ENCODE results near the gene IGLON5.
A peak's percentile ranks its signal among the peaks of the same experiment; 100 is the strongest.

The IGLON5 gene

DNA sequence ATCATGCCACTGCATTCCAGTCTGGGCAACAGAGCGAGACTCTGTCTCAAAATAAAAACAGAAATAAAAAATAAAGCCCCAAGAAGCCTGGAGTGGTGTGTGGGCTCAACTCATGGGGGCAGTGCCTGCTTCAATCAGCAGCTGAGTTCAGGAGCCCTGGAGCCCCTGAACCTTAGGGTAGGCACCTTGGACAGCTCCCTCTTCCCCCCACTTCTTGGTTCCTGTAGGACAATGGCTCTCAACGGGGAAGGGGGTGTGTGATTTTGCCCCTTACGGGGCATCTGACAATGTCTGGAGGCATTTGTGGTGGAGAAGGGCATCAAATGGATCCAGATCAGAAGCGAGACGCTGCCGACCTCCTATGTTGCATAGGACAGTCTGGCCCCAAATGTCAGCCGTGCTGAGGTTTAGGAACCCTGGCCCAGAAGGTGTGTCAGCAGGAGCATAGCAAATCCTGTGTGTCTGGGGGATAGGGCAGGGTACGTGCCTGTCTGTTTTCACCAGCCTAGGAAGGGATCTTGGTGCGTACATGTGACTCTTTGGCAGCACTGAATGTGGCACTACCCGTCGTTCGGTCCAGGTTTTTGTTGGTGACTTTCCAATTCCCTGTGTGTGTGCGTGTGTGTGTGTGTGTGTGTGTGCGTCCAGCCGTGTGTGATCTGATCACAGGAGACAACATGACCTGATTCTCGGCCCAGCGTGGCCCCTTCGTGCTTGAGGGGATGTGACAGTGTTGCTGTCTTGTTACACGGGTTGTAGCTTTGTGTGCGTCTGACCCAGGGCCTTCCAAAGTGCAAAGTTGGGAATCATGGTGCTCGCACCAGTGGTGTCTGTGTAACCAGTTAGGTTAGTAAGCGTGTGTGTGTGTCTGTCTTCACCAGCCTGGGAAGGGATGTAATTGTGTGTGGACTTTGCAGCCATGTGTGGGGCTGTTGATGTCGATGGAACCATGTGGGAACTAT lies 7.5 kb downstream of the IGLON5 start:
- DNase-seq = no peak

DNA sequence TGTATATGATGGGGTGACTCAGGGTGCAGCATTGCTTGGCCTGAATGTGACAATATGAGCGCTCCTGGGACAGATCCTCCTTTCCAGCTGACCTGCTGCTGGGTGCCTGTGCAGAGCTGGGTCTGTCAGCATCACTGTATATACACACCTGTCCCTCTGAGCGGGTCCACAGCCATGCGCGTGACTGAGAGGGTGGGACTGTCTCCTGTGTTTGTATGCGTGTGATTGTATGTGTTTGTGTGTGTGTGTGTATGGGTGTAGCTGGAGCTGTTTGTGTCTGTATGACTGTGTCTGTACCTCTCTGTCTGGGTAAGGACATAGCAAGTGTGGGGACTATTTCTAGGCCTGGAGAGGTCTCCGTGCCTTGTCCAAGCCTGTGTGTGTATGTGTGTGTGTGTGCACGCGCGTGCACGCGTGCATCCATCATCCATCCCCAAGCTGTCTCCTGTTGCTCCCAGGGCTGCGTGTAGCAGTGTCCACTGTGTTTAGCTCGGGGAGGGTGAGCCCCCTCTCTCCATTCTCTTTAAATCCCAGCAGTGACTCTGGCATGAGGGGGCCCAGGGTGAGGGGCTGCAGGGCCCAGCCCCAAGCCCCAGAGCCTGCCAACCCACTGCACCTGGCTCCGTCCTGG lies 8.3 kb downstream of the IGLON5 start:
- no peak for DNase-seq

DNA sequence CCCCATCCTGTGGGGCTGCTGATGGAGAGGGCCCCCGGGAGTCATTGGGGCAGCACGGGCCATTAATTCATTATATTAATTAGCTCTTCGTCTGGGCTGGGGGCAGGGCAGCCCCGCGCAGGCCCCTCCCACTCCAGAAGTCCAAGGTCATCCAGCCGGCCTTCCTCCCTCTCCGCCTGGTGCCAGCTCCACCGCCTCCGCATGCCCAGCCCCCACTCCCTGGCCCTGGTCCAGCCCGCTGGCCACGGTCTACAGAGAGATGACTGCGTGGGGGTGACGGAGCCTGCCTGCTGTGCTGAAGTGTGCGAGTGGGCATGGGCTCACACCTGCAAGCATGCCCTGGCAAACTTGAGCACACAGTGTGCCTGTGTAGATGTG lies 8.8 kb downstream of the IGLON5 start:
- no peak for DNase-seq

DNA sequence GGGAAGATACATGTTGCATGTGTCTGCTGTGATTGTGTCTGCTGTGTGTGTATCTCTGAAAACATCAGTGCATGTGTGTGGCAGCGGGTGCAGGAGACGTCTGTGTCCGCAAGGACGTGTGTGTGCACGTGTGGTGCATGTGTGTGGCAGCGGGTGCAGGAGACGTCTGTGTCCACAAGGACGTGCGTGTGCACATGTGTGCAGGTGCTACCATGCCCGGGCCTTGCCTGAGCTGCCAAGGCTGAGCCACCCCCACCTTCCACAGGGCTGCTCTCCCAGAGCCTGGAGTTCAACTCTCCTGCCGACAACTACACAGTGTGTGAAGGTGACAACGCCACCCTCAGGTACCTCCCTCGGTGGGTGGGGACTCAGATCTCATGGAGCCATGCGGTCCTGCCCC lies 10.4 kb downstream of the IGLON5 start:
- no peak for DNase-seq

DNA sequence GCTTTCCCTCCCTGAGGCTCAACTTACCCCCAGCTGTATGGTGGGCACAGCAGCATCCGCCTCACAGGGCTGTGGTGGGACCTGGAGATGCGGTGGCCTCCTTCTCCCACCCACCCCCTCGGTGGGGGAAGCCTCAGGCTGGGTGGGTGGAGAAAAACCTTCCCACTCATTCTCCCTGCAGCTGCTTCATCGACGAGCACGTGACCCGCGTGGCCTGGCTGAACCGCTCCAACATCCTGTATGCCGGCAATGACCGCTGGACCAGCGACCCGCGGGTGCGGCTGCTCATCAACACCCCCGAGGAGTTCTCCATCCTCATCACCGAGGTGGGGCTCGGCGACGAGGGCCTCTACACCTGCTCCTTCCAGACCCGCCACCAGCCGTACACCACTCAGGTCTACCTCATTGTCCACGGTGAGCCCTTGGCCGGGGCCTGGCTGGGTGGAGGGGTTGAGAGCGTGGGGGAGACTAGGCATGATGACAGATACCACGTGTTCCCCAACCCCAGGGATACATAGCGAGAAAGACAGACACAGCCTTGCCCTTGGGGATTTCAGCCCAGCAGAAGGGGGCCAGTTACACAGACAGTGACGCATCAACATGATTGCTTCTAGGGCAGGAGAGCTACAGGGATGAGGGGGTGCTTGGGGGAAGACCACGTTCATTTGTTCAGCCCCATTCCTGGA lies 12.2 kb downstream of the IGLON5 start:
- DNase-seq = no peak

DNA sequence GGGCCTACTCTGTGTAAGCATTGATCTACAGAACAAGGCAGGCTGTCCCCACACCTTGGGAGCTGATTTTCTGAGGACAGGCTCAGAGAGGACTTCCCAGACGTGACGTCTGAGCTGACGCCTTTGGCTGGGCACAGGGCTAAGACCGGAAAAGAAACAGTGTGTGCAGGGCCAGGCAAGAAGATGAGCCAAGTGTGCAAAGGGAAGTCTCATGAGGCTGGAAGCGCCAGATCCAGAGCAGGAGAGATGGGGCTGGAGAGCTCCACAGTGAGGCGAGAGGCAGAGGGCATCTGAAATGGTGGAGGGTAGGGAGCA lies 12.7 kb downstream of the IGLON5 start:
- no peak for DNase-seq

DNA sequence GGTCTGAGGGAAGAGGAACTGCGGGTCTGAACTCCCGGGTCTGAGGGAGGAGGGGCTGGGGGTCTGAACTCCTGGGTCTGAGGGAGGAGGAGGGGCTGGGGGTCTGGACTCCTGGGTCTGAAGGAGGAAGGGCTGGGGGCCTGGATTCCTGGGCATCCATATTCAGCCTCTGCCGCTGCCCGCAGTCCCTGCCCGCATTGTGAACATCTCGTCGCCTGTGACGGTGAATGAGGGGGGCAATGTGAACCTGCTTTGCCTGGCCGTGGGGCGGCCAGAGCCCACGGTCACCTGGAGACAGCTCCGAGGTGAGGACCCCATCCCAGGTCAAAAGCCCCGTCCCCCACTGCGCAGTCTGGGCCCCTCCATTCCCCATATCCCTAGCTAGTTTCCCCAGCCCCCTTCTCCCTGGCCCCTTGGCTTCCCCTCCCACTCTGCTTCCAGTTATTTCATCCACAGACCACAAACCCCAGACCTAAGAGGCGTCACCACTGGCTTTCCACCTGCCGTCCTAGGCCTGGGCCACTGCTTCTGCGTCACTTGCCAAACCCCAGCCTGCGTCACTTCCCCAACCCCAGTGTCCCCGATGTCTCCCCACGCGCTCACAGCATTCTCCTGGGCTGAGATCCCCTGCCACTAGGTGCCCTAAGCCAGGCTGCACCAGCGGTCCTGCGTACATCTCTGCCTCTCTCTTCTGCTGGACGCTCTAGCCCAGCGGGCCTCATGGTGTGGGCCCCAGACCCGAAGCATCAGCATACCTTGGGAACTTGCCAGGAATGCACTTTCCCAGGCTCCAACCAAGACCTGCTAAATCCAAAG lies 13.9 kb downstream of the IGLON5 start:
- DNase-seq = no peak

DNA sequence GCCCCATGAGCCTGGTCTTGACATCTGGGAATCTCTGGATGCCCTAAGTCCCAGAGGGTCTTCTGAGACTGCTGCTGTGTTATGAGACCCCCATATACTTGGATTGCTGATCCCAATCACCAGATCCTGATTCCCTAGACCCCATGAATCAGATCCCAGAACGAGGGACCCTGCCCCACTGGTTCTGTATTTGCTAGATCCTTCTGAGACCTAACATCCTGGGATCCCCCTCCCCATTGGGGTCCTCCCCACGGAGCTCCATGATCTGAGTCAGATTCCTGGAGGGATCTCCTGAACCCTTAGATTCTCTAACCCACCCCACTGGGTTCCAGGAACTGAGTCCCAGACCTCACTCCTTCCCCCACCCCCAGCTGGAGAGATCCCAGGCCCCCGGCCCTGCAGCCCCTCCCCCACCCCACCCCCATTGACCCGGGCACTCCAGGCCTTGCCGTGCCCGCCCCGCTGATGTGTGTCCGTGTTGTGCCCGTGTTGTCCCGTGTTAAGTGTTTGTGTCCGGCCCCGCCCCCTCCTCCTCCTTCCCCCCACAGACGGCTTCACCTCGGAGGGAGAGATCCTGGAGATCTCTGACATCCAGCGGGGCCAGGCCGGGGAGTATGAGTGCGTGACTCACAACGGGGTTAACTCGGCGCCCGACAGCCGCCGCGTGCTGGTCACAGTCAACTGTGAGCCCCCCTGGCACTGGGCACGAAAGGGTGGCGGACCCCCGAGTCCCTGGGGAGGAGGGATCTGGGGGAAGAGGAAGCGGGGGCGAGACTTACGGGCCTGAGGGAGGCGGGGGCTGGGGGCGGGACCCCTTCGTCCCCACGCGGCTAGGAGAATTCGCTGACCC lies 15.0 kb downstream of the IGLON5 start:
- DNase-seq = no peak

DNA sequence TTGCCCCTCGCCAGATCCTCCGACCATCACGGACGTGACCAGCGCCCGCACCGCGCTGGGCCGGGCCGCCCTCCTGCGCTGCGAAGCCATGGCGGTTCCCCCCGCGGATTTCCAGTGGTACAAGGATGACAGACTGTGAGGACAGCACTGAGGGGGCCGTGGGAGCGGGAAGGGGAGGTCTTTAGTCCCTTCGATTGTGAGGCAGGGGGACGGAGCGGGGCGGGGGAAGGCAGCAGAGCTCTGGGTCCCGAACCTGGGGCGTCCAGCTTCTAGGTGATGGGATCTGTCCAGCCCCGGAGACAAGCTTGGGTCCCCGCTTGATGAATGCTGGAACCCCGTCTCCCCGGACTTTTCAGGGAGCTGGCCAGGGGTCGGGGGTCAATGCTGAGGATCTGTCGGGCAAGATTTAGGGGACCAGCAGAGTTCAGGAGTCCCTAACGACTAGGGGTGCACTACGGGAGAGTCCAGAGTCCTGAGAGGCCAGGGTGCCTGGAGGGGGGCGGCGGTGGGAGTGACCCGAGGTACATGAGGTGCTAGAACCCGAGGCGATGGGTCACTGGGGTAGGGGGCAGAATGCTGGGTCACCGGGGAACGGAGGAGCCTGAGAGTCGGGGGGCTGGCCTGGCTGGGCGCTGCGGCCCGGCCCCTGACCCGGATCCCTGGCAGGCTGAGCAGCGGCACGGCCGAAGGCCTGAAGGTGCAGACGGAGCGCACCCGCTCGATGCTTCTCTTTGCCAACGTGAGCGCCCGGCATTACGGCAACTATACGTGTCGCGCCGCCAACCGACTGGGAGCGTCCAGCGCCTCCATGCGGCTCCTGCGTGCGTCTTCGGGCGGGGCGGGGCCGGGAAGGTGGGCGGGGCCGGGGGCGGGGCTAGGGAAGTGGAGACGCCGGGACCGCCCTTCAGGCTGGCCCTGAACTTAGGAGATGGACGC lies 15.9 kb downstream of the IGLON5 start:
- DNase-seq = peak; percentile 33

DNA sequence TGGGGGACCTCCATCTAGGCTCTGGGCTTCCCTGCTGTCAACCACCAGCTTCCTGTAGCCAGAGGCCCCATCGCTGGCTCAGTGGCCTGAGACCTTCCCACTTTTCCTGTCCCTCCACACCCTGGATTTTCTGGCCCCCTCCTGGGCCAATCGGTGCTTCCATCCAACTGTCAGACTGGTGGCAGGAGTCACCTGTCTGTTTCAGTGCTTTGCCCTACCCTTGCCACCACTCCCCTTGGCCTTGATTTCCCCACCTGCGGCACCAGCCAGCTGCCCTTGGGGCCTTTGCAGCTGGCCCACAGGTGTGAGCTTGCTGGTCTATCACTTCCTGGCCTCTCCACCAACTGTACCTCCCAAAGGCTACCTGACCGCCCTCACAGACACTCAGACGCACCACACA lies 18.0 kb downstream of the IGLON5 start:
- no peak for DNase-seq

DNA sequence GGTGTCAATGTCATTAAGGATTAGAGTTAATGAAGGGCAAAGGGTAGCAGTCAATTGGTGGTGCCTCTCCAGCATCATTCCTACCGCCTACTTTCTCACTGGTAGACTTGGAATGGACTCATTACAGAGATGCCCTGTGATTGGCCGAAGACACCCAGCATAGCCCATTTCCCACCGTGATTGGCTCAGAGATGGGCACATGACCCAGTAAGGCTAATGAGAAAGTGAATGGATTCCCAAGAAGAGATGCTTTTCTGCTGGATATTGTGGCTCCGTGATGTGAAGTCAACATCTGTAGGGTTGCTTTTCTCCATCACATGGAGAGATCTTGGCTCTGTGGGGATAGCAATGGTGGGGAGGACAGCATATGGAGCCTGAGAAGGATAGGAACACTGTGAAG lies 18.9 kb downstream of the IGLON5 start:
- no peak for DNase-seq

DNA sequence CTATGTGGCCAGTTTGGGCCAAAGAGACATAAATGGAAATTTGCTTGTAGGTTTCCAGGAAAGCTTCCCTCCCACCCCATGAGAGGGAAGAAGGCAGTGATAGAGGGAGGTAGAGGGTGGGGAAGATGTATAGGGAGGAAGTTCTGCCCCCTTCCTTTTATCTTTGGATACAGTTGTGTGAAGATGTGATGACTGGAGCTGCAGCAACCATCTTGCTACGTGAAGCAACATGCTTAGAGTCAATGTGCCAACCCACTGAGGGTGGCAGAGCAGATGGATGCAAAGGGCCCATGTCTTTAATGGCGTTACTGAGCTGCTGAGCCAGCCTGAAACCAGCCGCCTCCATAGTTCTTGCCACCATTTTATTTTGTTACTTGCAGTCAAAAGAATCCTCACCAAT lies 19.7 kb downstream of the IGLON5 start:
- no peak for DNase-seq

DNA sequence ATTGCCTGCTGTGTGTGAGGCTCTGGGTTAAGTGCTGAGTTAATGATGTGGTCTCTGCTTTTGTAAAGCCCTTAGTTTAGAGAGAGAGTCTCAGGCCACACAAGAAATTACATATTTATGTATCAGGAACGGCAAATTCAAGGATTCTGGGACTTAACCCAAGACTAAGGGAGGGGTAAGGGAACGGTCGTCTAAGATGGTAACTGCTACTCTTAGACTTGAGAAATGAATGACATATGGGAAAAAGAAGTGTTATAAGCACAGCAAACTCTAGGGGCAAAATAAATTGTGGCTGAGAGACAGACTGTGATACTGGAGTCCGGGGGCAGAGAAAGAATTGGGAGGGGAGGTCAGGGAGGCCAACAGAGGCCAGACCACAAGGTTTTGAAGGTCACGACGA lies 20.3 kb downstream of the IGLON5 start:
- DNase-seq = no peak

DNA sequence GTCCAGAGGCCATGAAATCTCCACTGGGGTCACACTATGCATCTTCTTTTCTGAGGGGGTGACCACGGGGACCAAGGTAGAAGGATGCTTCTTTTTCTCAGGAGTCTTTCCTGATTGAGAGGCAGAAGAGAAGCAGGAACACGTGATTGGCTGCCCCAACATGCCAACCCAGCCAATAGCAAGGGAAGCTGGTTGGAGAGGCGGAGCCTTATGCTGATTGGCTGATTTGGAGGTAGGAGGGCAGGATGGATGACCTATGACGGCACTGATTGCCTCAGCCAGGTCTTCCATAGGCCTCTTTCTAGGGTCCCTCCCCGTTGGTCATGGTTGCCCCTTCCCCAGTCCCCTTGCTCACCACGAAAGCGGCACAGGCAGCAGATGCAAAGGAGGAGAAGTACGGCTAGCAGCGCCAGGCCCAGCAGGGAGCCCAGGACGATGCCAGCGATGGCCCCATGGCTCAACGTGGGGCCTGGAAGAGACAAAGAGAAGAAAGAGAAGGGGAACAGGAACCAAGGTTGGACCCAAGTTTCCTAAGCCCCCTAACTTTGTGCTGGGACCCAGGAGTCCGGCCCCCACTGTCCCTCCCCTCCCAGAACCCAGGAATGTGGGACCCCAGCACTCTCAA lies 22.5 kb downstream of the IGLON5 start:
- DNase-seq = no peak

DNA sequence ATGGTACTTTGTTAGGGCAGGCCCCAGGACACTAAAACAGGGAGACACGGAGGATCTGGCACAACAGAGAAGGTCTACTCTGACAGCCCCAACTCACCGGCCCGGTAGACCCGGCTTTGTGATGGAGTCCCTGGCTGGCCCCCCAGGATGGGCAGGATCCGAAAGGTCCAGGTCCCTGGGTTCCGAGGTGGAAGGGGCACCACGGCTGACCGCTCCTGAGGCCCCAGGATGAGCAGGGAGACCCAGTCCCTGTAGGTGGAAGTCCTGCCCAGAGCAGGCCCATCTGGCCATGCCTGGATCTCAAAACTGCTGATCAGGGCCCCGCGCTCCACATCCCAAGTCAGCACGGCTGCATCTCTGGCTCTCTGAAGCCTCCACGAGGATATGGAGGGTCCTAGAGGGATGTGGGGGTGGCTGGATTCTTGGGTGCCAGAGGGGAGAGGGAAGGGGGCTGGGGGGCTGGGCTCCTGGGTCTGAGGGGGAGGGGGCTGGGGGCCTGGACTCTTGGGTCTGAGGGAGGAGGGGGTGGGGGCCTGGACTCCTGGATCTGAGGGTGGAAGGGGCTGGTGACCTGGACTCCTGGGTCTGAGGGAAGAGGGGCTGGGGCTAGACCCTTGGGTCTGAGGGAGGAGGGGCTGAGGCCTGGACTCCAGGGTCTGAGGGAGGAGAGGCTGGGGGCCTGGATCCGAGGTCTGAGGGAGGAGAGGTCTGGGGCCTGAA lies 25.9 kb downstream of the IGLON5 start:
- DNase-seq = no peak

DNA sequence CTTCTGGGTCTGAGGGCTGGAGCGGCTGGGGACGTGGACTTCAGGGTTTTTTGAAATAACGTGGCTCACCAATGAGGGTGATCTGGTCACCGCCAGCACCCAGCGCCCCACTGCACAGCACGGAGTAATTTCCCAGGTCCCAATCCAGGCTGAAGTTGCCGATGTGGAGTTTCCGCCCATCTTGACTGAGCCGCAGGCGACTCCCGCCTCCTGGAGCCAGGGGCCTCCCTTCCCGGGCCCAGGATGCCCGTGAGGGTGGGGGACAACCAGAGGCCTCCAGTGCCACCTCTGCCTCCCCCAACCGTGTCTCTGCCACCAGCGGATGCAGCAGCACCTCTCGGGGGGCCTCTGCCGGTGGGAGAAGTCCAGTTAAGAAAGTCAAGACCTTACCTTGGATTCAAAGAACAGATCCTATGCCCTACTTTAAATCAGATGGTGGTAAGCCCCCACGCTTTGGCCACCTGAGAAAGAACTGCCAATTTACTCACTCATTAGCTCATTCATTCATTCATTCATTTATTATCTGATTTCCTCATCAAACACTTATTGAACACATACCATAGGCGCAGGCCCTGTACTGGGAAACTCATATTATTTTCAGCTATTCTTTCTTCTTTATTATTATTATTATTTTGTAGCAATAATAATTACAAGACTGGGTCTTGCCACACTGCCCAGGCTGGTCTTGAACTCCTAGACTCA lies 26.6 kb downstream of the IGLON5 start:
- DNase-seq = no peak

DNA sequence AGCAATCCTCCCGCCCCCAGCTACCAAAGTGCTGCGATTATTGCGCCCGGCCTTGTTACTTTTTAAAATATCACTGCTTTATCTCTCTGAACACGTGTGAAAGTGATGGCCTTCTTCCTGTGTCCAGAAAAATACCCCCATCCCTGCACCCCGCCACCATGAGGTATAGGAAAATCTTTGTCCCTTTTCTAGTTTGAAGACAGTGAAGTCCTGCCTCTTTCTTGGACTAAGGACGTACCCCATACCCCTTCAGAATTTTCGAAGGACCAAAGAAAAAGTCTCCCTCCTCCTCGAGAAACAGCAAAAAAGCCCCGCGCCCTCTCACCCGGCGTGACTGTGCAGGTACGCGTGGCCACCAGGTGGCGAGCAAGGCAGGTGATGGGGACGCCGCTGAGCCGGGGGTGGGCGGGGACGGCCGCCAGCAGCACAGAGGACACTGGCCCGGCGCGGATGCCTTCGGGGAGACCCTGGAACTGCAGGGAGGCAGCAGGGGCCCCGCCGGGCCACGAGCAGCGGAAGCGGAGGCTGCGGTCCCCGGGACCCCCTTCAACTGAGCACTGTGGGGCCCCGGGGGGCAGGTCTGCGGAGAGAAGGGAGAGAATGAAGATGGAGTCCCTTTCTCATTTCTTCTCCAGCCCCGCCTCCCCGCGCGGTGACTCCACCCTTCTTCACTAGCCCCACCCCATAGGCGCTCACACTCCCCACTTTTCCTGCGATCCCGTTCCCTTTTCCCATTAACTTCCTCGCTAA lies 27.3 kb downstream of the IGLON5 start:
- DNase-seq = peak; percentile 89

DNA sequence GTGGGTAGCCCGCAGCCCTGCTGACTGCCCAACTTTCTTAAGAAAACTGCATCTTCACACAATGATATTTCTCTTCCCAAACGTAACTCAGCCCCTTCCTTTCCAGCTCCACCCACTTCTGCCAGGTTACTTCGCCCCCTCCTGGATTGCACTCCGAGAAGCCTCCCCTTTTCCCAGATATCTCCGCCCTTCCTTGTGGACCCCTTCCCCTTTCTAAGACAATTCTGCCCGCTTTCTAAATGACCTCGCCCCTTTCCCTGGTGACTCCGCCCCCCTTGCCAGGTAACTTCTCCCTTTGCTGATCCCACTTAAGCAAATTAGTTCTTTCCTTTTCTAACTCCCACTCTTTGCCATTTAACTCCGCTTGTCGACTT lies 27.9 kb downstream of the IGLON5 start:
- DNase-seq = peak; percentile 30

All from activated CD8-positive, alpha-beta memory T cell treated with anti-CD3 and anti-CD28 coated beads, Interleukin-2, amount 50 U/mL, for 4 hours (primary cell).